GM12878 (cell line): Measurements from ENCODE around the gene SHISAL2B. TPM values are rescaled to one million over a fixed set of nuclear protein-coding genes. Genes with fewer than 3 reads are reported as not detected.

ENCODE experiments used
- ATAC-seq: fragments of 200-7000 bp; cut with Tn5 transposase; 3 replicates; pipeline ENCODE4 v1.9.1; 2020; ENCODE audit warnings: mild to moderate bottlenecking, moderate library complexity
- BruUV-seq: library from RNA; stranded (reverse); fragments of 400-500 nt; replicated peaks from 2 replicates; lab custom pipeline; 2021; lab: Mats Ljungman, UMichigan
- CTCF ChIA-PET: fragments of 300-600 bp; sonication (Branson Sonifier 250); formaldehyde crosslinking; extraction: SDS; loops from one replicate; lab custom pipeline; 2021; ENCODE audit warnings: inconsistent platforms; lab: Yijun Ruan, JAX
- POLR2A ChIA-PET: fragments of 350-600 bp; formaldehyde crosslinking; extraction: SDS; loops from one replicate; lab custom pipeline; 2021; ENCODE audit warnings: inconsistent platforms; lab: Charles Lee
- RAD21 ChIA-PET: fragments of 300-600 bp; sonication (Branson Sonifier 250); formaldehyde crosslinking; loops from one replicate; lab custom pipeline; 2023; ENCODE audit warnings: antibody characterized with exemption; ENCODE audit not compliant: unreplicated experiment; lab: Charles Lee
- SMC1A ChIA-PET: fragments of 300-600 bp; sonication (Branson Sonifier 250); formaldehyde crosslinking; loops from one replicate; lab custom pipeline; 2023; ENCODE audit not compliant: unreplicated experiment, uncharacterized antibody; lab: Charles Lee
- DNase-seq: peaks from one replicate; pipeline ENCODE4 v3.0.0-alpha.2; 2011; ENCODE audit warnings: low read depth, low spot score
- FAIRE-seq: peaks from 3 replicates; lab custom pipeline; 2011; peaks lifted over from hg19 to GRCh38; lab: Jason Lieb, UNC
- H2AFZ ChIP-seq: 2 replicates; pipeline ENCODE4 v1.6.0; 2011; ENCODE audit warnings: low read depth, low read length, control low read depth; ENCODE audit not compliant: control insufficient read depth
- H3K27ac ChIP-seq: 2 replicates; pipeline ENCODE4 v1.5.1; 2011; ENCODE audit warnings: control low read depth; ENCODE audit not compliant: control insufficient read depth, insufficient read depth
- H3K27me3 ChIP-seq, 2 experiments: replicated peaks in 1 of 2; 2 replicates each; pipeline versions ENCODE4 v1.6.0 to v1.6.1; 2011; ENCODE audit warnings: low read length in 1 of 2; ENCODE audit not compliant: control insufficient read depth in 2 of 2, insufficient read depth in 2 of 2
- H3K36me3 ChIP-seq, 2 experiments: 2 replicates each; pipeline ENCODE4 v1.5.1; 2011; ENCODE audit warnings: low read length in 1 of 2; ENCODE audit not compliant: control insufficient read depth in 2 of 2, insufficient read depth in 2 of 2
- H3K4me1 ChIP-seq: 2 replicates; pipeline ENCODE4 v1.6.1; 2011; ENCODE audit warnings: mild to moderate bottlenecking, low read length, moderate library complexity, mixed read lengths; ENCODE audit not compliant: control insufficient read depth, insufficient read depth
- H3K4me2 ChIP-seq: 2 replicates; pipeline ENCODE4 v1.6.0; 2011; ENCODE audit warnings: control low read depth; ENCODE audit not compliant: control insufficient read depth, insufficient read depth
- H3K4me3 ChIP-seq: fragments of 200-600 bp; sonication (generic); 2 replicates; pipeline ENCODE4 v1.5.1; 2016
- H3K79me2 ChIP-seq: 2 replicates; pipeline ENCODE4 v1.6.0; 2011; ENCODE audit warnings: low read length; ENCODE audit not compliant: control insufficient read depth, insufficient read depth
- H3K9ac ChIP-seq: 2 replicates; pipeline ENCODE4 v1.8.0; 2011; ENCODE audit warnings: low read length, control low read depth, mixed read lengths; ENCODE audit not compliant: control insufficient read depth, insufficient read depth
- H3K9me3 ChIP-seq: replicated peaks from 3 replicates; pipeline ENCODE4 v1.5.1; 2011; ENCODE audit warnings: mild to moderate bottlenecking, low read length; ENCODE audit not compliant: control insufficient read depth, insufficient read depth
- H4K20me1 ChIP-seq: 2 replicates; pipeline ENCODE4 v1.6.0; 2011; ENCODE audit not compliant: control insufficient read depth, insufficient read depth
- ATF7 ChIP-seq: fragments of 450-650 bp; IDR thresholded peaks from 2 replicates; pipeline ENCODE4 v1.6.1; 2016; ENCODE audit warnings: low read depth, mild to moderate bottlenecking
- CHD1 ChIP-seq: IDR thresholded peaks from 2 replicates; pipeline ENCODE4 v1.6.1; 2012; ENCODE audit warnings: low read depth, low read length, improper control_type of control experiment
- RELA ChIP-seq: fragments of 450-650 bp; IDR thresholded peaks from 2 replicates; pipeline ENCODE4 v1.8.0; 2014; ENCODE audit warnings: borderline replicate concordance; ENCODE audit not compliant: partially characterized antibody
- SIX5 ChIP-seq: IDR thresholded peaks from 2 replicates; pipeline ENCODE4 v1.6.1; 2011; ENCODE audit warnings: mild to moderate bottlenecking, low read depth, low read length, moderate library complexity; ENCODE audit not compliant: severe bottlenecking
- TAF1 ChIP-seq: IDR thresholded peaks from 2 replicates; pipeline ENCODE4 v1.6.1; 2011; ENCODE audit warnings: mild to moderate bottlenecking, low read depth, low read length, borderline replicate concordance
- WGBS: methylation state at CpG from one replicate; pipeline ENCODE4 v1.1.6; 2016; ENCODE audit warnings: low lambda C conversion rate; ENCODE audit not compliant: insufficient replicate concordance, insufficient coverage; ENCODE audit errors: missing lambda C conversion rate; 5-methylcytosine and 5-hydroxymethylcytosine counted together
- in situ Hi-C: fragments of 300-500 bp; cut with MboI; formaldehyde crosslinking; loops from 9 replicates; pipeline ENCODE4 v1.14.3; 2018; ENCODE audit warnings: mixed read lengths
- intact Hi-C: fragments of 100-400 bp; cut with micrococcal nuclease; formaldehyde crosslinking; loops from one replicate; pipeline ENCODE4 v1.14.2; 2022; ENCODE audit not compliant: unreplicated experiment
- polyA plus RNA-seq, 11 experiments: library from polyadenylated mRNA; depleted of rRNA in 4 of 11; unstranded in 6 of 11; stranded (reverse) in 5 of 11; fragments of >200 nt; fragmentation: Nextera tagmentation in 4 of 11; fragmentation: Illumina TruSeq in 1 of 11; extraction: Ambion mirVana in 4 of 11; extraction: Trizol in 1 of 11; gene quantifications; 1 replicate in 1 of 11; 2 replicates in 10 of 11; pipeline versions ENCODE4 v1.2.1 to v1.2.3, GENCODE V29; 2011 to 2016; ENCODE audit warnings: inconsistent platforms in 2 of 11, missing spikeins in 2 of 11, low read depth in 1 of 11
- total RNA-seq, 4 experiments: library from RNA; depleted of rRNA in 3 of 4; stranded (reverse); fragments of >200 nt in 3 of 4; fragmentation: Illumina TruSeq in 1 of 4; extraction: Trizol in 1 of 4; gene quantifications; 2 replicates each; pipeline versions ENCODE4 v1.2.1 to v1.2.3, GENCODE V29; 2013 to 2021
- TF ChIP-seq, protein P1 (sequence below): IDR thresholded peaks from 2 replicates; pipeline ENCODE4 v1.6.1; 2011; ENCODE audit warnings: borderline replicate concordance, low read depth, mild to moderate bottlenecking, moderate library complexity, mixed read lengths, low read length; ENCODE audit not compliant: insufficient read depth; ENCODE audit errors: extremely low read length
- TF ChIP-seq, protein P2 (sequence below): fragments of 450-650 bp; IDR thresholded peaks from 2 replicates; pipeline ENCODE4 v1.6.1; 2017; ENCODE audit warnings: mild to moderate bottlenecking, moderate library complexity
- TF ChIP-seq, protein P3 (sequence below): fragments of 450-650 bp; formaldehyde crosslinking; IDR thresholded peaks from 2 replicates; pipeline ENCODE4 v1.4.0; 2022; ENCODE audit warnings: mild to moderate bottlenecking, moderate library complexity

The SHISAL2B gene
- total and polyA plus RNA-seq, 10 of the 15 experiments (the other 5 are each of a cell fraction or from before 2014, with no cell fraction given): not detected

DNA sequence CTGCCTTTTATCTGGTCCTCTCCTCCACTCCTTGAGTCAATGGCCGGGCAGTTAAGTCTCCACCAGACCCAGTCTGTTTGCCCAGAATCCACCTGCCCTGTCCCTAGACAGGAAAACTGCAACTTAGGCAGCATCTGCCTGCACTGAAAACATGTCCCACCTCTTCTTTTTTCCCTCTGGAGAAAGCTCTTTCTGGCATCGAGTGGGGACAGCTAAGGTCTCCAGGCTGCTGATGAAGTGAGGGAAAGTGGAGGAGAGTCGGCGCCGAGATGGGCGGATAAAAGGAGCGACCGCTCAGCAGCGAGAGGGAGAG is 243 bp upstream of the SHISAL2B start (continued):
- no peak for TF ChIP-seq TAF1
- TF ChIP-seq, protein P1, sequence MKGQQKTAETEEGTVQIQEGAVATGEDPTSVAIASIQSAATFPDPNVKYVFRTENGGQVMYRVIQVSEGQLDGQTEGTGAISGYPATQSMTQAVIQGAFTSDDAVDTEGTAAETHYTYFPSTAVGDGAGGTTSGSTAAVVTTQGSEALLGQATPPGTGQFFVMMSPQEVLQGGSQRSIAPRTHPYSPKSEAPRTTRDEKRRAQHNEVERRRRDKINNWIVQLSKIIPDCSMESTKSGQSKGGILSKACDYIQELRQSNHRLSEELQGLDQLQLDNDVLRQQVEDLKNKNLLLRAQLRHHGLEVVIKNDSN: no peak
- no peak for TF ChIP-seq RELA

DNA sequence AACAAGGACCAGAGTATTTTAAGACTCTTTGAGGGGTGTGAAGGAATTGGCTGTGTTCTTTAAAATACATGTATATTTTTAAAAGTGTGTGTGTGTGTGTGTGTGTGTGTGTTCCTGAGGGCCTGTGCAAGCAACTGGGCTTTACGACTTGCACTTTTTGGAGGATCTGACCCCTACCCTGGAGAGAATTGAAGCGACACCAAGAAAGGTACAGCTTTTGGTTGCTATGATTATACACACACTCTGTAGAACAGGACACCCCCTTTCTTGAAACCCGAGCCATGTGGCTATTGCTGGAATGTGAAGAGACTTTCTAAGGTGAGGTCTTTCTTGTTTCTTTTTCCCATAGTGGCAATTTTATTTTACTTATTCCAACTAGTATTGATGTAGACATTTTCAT is 988 bp downstream of the SHISAL2B start:
- POLR2A ChIA-PET: no interaction called here
- CTCF ChIA-PET: no interaction called here
- RAD21 ChIA-PET: interaction anchor here (0.7 kb wide), 1 partner anchor 93 kb away, joined by 3 read pairs; no protein-coding TSS in a partner anchor
- in situ Hi-C loops: no loop called here
- no peak for DNase-seq
- ATAC-seq: no peak
- SMC1A ChIA-PET: no interaction called here
- no peak for FAIRE-seq
- no peak overlapping the region for H3K27ac ChIP-seq
- no peaks in the 10 kb centered on the region for H3K4me1 ChIP-seq
- H2AFZ ChIP-seq: no peak overlapping the region
- H3K9ac ChIP-seq: no peak overlapping the region
- TF ChIP-seq, protein P2, sequence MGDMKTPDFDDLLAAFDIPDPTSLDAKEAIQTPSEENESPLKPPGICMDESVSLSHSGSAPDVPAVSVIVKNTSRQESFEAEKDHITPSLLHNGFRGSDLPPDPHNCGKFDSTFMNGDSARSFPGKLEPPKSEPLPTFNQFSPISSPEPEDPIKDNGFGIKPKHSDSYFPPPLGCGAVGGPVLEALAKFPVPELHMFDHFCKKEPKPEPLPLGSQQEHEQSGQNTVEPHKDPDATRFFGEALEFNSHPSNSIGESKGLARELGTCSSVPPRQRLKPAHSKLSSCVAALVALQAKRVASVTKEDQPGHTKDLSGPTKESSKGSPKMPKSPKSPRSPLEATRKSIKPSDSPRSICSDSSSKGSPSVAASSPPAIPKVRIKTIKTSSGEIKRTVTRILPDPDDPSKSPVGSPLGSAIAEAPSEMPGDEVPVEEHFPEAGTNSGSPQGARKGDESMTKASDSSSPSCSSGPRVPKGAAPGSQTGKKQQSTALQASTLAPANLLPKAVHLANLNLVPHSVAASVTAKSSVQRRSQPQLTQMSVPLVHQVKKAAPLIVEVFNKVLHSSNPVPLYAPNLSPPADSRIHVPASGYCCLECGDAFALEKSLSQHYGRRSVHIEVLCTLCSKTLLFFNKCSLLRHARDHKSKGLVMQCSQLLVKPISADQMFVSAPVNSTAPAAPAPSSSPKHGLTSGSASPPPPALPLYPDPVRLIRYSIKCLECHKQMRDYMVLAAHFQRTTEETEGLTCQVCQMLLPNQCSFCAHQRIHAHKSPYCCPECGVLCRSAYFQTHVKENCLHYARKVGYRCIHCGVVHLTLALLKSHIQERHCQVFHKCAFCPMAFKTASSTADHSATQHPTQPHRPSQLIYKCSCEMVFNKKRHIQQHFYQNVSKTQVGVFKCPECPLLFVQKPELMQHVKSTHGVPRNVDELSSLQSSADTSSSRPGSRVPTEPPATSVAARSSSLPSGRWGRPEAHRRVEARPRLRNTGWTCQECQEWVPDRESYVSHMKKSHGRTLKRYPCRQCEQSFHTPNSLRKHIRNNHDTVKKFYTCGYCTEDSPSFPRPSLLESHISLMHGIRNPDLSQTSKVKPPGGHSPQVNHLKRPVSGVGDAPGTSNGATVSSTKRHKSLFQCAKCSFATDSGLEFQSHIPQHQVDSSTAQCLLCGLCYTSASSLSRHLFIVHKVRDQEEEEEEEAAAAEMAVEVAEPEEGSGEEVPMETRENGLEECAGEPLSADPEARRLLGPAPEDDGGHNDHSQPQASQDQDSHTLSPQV: no peak
- no peak for TF ChIP-seq SIX5
- TF ChIP-seq ATF7: no peak
- TF ChIP-seq, protein P3, sequence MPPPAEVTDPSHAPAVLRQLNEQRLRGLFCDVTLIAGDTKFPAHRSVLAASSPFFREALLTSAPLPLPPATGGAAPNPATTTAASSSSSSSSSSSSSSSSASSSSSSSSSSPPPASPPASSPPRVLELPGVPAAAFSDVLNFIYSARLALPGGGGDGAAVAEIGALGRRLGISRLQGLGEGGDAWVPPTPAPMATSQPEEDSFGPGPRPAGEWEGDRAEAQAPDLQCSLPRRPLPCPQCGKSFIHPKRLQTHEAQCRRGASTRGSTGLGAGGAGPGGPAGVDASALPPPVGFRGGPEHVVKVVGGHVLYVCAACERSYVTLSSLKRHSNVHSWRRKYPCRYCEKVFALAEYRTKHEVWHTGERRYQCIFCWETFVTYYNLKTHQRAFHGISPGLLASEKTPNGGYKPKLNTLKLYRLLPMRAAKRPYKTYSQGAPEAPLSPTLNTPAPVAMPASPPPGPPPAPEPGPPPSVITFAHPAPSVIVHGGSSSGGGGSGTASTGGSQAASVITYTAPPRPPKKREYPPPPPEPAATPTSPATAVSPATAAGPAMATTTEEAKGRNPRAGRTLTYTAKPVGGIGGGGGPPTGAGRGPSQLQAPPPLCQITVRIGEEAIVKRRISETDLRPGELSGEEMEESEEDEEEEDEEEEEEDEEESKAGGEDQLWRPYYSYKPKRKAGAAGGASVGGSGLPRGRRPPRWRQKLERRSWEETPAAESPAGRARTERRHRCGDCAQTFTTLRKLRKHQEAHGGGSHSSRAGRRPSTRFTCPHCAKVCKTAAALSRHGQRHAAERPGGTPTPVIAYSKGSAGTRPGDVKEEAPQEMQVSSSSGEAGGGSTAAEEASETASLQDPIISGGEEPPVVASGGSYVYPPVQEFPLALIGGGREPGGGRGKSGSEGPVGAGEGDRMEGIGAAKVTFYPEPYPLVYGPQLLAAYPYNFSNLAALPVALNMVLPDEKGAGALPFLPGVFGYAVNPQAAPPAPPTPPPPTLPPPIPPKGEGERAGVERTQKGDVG: no peak
- TF ChIP-seq CHD1: no peak
- no peaks in the 10 kb centered on the region for H4K20me1 ChIP-seq
- no peak overlapping the region for H3K4me3 ChIP-seq
- no peaks in the 10 kb centered on the region for H3K9me3 ChIP-seq
- 22% methylated on average over 3 of the region's 3 CpGs for WGBS
- H3K36me3 ChIP-seq: no peaks in the 10 kb centered on the region
- BruUV-seq: no TSS peak
- peaks cover 7 to 8% of the 10 kb centered on the region in 2 experiments for H3K27me3 ChIP-seq
- intact Hi-C loops: no loop called here
- no peak overlapping the region for H3K4me2 ChIP-seq
- no peaks in the 10 kb centered on the region for H3K79me2 ChIP-seq
